Astrocyte (in vitro differentiated cells and primary cell): Measurements from ENCODE around the gene CDH24.

Experiments used
- CTCF ChIP-seq: IDR thresholded peaks from 2 replicates; pipeline ENCODE4 v1.5.1; 2011; ENCODE audit warnings: low read depth, mild to moderate bottlenecking, inconsistent platforms, low read length, moderate library complexity; ENCODE audit not compliant: insufficient read depth
- EZH2 ChIP-seq: IDR thresholded peaks from 2 replicates; pipeline ENCODE4 v1.6.1; 2012; ENCODE audit warnings: mild to moderate bottlenecking, low read length, inconsistent platforms; ENCODE audit not compliant: insufficient read depth

GRCh38 chr14:23076785-23077408, 19.6 kb upstream of the CDH24 start:
- no peak for TF ChIP-seq EZH2
- peak; percentile 66 for TF ChIP-seq CTCF
